Anterior cingulate cortex (tissue), 58 donors: ENCODE results near the gene SUFU.
"Not testable (repeated sequence)": the region's sequence is repeated elsewhere in the genome, so short reads cannot be mapped to it uniquely, and the experiment has no call there.

Experiments
- DNase-seq, 58 donors: peaks; one replicate each; lab custom pipeline; 2025; lab: John Stamatoyannopoulos, UW

Gene SUFU

DNA sequence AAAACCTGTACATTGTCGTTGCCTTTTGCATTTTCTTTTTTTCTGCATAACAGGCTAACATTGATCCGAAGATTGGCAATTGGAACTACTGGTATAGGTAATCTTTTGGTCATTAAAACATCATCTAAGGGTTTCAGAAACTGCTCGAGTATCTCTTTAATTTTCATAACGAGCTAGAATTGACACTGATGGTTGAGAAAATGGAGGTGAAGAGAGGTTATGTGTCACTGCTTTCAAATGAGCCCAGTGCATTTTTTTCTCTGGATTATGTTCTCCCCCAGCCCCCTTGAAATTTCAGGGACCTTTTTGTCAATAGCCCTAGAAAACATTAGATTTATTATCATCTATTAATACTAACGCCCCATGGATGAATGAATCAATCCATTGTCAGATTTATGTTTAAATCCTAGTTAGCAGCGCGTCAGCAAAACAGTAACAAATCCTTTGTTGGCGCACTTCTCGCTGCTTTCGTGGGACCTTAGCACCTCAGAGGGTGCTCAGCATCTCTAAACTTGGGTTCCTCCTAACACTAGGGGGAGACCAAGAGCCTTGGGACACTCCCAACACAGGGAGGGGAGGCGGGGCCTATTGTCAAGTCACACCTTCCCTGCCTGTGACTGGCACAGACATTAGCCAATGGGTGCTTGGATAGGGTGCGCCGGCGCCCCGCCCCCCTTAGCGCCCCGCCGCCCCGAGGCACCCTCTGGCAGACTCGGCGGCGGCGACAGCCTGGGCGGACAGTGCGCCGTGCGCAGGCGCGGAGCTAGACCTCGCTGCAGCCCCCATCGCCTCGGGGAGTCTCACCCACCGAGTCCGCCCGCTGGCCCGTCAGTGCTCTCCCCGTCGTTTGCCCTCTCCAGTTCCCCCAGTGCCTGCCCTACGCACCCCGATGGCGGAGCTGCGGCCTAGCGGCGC is at the start of gene SUFU:
Gene SUFU (plus strand): TSS at position 709 of the 915 bp plus-strand sequence. CDS start 181 bp downstream, at position 890.
- DNase-seq = peak; percentile 65 to 99 (median 97)

GRCh38 chr10:102454662-102455487 is 48.9 kb upstream of the SUFU start:
- DNase-seq = not testable (repeated sequence)

DNA sequence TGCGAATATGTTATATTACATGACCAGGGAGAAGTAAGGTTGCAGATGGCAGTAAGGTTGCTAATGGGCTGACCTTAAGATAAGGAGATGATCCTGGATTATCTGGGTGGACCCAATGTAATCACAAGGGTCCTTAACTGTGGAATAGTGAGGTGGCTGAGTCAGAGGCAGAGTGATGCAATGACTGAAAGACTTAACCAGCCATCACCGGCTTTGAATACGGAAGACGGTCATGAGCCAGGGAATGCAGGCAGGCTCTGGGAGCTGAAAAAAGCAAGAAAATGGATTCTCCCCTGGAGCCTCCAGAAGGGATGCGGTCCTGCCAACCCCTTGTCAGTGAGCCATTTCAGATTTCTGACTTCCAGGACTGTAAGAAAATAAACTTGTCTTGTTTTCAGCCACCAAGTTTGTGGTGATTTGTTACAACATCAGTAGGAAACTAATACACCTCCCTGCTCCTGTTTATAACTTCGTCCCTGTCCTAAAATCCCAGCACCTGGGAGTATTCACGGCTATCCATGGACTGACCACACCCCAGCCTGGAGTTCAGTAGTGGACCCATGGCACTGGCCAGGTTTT is 47.8 kb upstream of the SUFU start:
- no peak for DNase-seq

GRCh38 chr10:102457591-102458150 is 46.1 kb upstream of the SUFU start:
- peak in 4 of 58 donors; percentile 9 to 36 (median 22) for DNase-seq

- no peak for DNase-seq
Measured at GRCh38 chr10:102458656-102459055, 45.1 kb upstream of the SUFU start.

- DNase-seq = no peak
Measured at GRCh38 chr10:102460836-102461186, 43.0 kb upstream of the SUFU start.

GRCh38 chr10:102461187-102462054 is 42.4 kb upstream of the SUFU start:
- DNase-seq = peak in 57 of 58 donors; percentile 41 to 94 (median 80)

DNA sequence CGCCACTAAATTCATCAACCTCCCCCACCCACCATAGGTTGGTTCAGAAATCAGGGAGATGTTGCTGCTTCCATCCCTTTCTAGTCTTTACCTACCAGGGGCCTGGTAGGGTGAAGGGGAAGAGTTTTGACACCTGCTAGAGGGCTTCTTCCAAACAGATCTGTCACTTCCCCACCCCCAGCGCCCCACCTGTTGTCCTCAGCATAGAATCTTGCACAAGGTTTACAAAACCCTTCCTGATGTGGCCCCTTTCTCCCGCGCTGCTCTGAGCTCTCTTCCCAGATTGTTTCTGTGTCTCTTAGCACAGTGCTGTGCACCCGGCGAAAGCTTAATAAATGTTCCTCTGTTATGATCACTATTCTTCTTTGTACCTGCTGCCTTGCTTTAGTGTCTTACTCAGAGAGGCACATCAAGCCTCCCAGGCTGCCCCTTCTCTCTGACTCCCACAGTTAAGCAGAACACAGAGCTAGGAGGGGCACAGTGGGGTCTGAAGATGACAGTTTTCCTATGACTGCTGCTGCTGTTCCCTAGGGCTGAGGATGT is 41.2 kb upstream of the SUFU start:
- no peak for DNase-seq

- DNase-seq = no peak
Measured at GRCh38 chr10:102463983-102464382, 39.8 kb upstream of the SUFU start.

DNA sequence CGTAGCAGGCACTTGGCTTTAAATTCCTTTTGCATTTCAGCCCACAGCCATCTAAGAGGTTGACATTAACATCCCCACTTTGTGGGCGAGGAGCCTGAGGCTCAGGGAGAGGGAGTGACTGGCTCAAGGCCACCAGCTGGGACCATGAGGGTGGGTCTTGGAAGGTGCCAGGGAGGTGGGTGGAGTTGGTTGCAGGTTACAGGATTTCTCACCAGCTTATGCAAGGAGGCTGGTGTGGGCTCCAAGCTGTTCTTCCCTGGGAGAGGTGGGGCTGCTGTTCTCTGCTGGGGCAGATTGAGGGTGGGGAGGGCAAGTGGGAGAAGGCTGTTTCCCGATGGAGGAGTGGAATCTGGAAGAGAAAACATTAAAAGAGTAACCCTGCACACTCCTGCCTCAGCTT is 38.3 kb upstream of the SUFU start:
- DNase-seq = peak in 2 of 58 donors; percentile 9 to 14

DNA sequence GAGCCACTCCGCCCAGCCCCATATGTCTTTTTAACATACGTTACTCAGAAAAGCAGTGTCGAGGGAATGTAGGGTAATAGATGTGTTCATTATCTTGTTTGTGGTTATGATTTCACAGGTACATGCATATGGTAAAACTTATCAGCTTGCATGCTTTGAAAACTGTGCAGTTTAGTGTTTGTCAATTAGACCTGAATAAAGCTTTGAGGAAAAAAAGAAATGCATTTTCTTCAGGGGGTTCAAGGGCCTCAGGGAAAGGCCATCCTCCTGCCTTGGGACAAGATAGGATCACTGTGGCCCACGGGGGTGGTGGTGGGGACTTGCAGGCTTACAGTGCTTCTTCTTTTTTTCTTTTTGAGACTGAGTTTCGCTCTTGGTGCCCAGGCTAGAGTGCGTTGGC is 36.5 kb upstream of the SUFU start:
- DNase-seq = no peak

- no peak for DNase-seq
Measured at GRCh38 chr10:102467971-102468438, 35.8 kb upstream of the SUFU start.

- no peak for DNase-seq
Measured at GRCh38 chr10:102468683-102469082, 35.1 kb upstream of the SUFU start.

DNA sequence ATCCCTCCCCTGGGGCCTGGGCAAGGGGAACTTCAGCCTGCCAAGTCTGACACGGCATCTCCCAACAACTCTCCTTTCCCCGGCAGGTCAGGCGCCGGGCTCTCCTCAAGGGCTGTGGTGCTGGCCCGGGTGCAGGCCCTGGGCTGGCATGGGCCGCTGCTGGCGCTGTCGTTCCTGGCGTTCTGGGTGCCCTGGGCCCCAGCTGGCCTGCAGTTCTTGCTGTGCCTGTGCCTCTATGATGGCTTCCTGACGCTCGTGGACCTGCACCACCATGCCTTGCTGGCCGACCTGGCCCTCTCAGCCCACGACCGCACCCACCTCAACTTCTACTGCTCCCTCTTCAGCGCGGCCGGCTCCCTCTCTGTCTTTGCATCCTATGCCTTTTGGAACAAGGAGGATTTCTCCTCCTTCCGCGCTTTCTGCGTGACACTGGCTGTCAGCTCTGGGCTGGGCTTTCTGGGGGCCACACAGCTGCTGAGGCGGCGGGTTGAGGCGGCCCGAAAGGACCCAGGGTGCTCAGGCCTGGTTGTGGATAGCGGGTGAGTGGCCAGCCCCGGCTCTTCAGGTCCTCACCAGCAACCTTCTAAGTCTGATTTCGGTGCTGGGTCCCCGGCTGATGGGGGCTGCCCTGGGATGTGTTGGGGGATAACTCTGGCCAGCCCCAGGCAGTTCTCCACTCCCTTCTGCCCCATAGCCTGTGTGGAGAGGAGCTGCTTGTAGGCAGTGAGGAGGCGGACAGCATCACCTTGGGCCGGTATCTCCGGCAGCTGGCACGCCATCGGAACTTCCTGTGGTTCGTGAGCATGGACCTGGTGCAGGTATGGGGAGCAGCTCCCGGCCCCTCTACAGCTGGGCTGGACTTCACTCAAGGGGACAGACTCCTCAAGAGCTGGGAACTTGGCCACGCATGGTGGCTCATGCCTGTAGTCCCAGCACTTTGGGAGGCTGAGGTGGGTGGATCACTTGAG is 32.9 kb upstream of the SUFU start:
- DNase-seq = no peak

DNA sequence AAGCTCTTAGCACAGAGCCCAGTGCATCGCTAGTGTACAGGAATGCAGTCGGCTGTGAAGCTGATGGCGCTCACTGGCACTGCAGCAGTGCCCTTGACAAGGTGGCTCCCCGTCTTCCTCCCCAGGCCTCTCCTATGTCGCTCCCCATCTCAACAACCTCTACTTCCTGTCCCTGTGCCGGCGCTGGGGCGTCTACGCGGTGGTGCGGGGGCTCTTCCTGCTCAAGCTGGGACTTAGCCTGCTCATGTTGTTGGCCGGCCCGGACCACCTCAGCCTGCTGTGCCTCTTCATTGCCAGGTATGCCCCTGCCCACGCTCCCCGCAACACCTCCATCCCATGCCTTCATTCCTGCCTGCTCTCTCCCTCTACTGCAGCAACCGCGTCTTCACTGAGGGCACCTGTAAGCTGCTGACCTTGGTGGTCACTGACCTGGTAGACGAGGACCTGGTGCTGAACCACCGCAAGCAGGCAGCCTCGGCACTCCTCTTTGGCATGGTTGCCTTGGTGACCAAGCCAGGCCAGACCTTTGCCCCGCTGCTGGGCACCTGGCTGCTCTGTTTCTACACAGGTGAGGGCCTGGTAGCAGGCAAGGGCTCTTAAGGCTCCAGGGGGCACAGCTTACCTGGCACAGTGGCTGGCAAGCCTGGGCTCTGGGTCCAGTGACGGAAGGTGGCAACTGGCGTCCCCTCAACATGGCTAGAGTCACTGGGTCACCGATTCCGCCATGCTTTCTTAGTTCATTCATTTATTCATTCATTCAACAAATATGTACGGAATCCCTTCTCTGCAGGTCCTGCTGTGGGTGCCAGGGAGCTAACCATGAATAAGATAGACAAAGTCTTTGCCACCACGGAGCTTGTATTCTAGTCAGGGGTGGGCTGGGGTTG is 30.1 kb upstream of the SUFU start:
- no peak for DNase-seq

GRCh38 chr10:102475451-102476040 is 28.2 kb upstream of the SUFU start:
- DNase-seq = no peak
